ENCODE measurements around the gene STPG3.
"Not testable (repeated sequence)": the region's sequence is repeated elsewhere in the genome, so short reads cannot be mapped to it uniquely, and the experiment has no call there.

STPG3 gene

DNA sequence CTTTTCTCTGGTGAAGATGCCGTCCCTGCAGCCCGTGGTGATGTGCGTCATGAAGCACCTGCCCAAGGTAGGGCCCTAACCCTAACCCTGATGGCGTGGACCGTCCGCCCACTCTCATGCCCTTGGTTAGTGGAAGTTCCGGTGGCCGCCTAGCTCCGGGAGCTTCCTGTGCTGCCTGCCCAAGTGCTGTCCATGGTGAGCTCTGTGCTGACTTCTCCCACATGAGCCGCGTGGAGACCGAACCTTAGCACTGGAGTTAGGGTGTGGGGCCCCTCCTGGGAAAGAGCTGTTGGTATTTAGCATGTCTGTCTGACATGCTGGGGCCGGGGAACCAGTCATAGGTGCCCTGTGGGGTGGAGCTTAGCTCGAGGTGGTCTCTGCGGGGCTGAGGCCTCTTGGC, 5.3 kb downstream of the STPG3 start:
- Histone ChIP-seq H3K9ac (ENCODE audit: low read depth in 1 of 2, low read length in 2 of 2) (peak overlapping the region in 1 of 2 donors; percentile 81), H3K27me3 (ENCODE audit: control insufficient read depth in 2 of 2, insufficient read depth in 2 of 2, low read length in 2 of 2) (no peaks in the 10 kb centered on the region), H3K9me3 (ENCODE audit: control insufficient read depth in 2 of 2, low read length in 2 of 2) (no peaks in the 10 kb centered on the region), H3K27ac (ENCODE audit: low read depth in 2 of 2, low read length in 2 of 2) (no peak overlapping the region), H3K4me1 (ENCODE audit: control insufficient read depth in 2 of 2, insufficient read depth in 2 of 2, low read length in 2 of 2) (peaks cover 21 to 22% of the 10 kb centered on the region in 2 donors), H3K4me3 (ENCODE audit: low read length in 2 of 2) (peak overlapping the region; percentile 68 to 87), H3K36me3 (ENCODE audit: control insufficient read depth in 2 of 2, insufficient read depth in 2 of 2, low read length in 2 of 2) (peaks cover 12 to 17% of the 10 kb centered on the region in 2 donors)

DNA sequence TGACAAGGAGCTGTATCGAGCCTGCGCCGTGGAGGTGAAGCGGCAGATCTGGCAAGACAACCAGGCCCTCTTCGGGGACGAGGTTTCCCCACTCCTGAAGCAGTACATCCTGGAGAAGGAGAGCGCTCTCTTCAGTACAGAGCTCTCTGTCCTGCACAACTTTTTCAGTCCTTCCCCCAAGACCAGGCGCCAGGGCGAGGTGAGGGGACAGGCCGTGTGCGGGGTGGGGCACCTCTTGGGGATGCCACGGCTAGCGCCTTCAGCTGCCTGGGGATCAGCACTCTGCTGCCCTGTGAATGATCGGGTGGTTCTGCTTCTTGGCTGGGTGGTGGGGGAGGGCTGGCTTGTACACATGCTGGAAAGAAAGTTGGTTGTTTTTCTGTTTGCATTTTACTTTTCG, 5.8 kb downstream of the STPG3 start:
- Histone ChIP-seq H3K27ac (ENCODE audit: low read depth in 2 of 2, low read length in 2 of 2) (no peak overlapping the region), H3K4me1 (ENCODE audit: control insufficient read depth in 2 of 2, insufficient read depth in 2 of 2, low read length in 2 of 2) (peaks cover 21 to 22% of the 10 kb centered on the region in 2 donors), H3K9me3 (ENCODE audit: control insufficient read depth in 2 of 2, low read length in 2 of 2) (no peaks in the 10 kb centered on the region), H3K4me3 (ENCODE audit: low read length in 2 of 2) (peak overlapping the region in 1 of 2 donors; percentile 87), H3K27me3 (ENCODE audit: control insufficient read depth in 2 of 2, insufficient read depth in 2 of 2, low read length in 2 of 2) (no peaks in the 10 kb centered on the region), H3K36me3 (ENCODE audit: control insufficient read depth in 2 of 2, insufficient read depth in 2 of 2, low read length in 2 of 2) (peaks cover 12 to 17% of the 10 kb centered on the region in 2 donors), H3K9ac (ENCODE audit: low read depth in 1 of 2, low read length in 2 of 2) (no peak overlapping the region)

- H3K27me3 ChIP-seq (ENCODE audit: control insufficient read depth in 2 of 2, insufficient read depth in 2 of 2, low read length in 2 of 2); H3K9me3 ChIP-seq (ENCODE audit: control insufficient read depth in 2 of 2, low read length in 2 of 2); H3K4me3 ChIP-seq (ENCODE audit: low read length in 2 of 2); H3K9ac ChIP-seq (ENCODE audit: low read depth in 1 of 2, low read length in 2 of 2); H3K4me1 ChIP-seq (ENCODE audit: control insufficient read depth in 2 of 2, insufficient read depth in 2 of 2, low read length in 2 of 2); H3K27ac ChIP-seq (ENCODE audit: low read depth in 2 of 2, low read length in 2 of 2): not testable (repeated sequence)
- peaks cover 26 to 36% of the 10 kb centered on the region in 2 donors for H3K36me3 ChIP-seq (ENCODE audit: control insufficient read depth in 2 of 2, insufficient read depth in 2 of 2, low read length in 2 of 2)
Measured at GRCh38 chr9:137262173-137262908, 11.3 kb downstream of the STPG3 start.

- Histone ChIP-seq H3K4me1 (ENCODE audit: control insufficient read depth in 2 of 2, insufficient read depth in 2 of 2, low read length in 2 of 2) (peaks cover 0 to 2% of the 10 kb centered on the region in 2 donors), H3K9me3 (ENCODE audit: control insufficient read depth in 2 of 2, low read length in 2 of 2) (no peaks in the 10 kb centered on the region), H3K36me3 (ENCODE audit: control insufficient read depth in 2 of 2, insufficient read depth in 2 of 2, low read length in 2 of 2) (peaks cover 26 to 38% of the 10 kb centered on the region in 2 donors), H3K9ac (ENCODE audit: low read depth in 1 of 2, low read length in 2 of 2) (no peak overlapping the region), H3K27ac (ENCODE audit: low read depth in 2 of 2, low read length in 2 of 2) (no peak overlapping the region), H3K4me3 (ENCODE audit: low read length in 2 of 2) (no peak overlapping the region), H3K27me3 (ENCODE audit: control insufficient read depth in 2 of 2, insufficient read depth in 2 of 2, low read length in 2 of 2) (no peaks in the 10 kb centered on the region)
Measured at GRCh38 chr9:137262909-137263285, 11.8 kb downstream of the STPG3 start.

GRCh38 chr9:137263506-137263905, 12.4 kb downstream of the STPG3 start:
- no peak overlapping the region for H3K9ac ChIP-seq (ENCODE audit: low read depth in 1 of 2, low read length in 2 of 2)
- peaks cover 2 to 6% of the 10 kb centered on the region in 2 donors for H3K4me1 ChIP-seq (ENCODE audit: control insufficient read depth in 2 of 2, insufficient read depth in 2 of 2, low read length in 2 of 2)
- H3K27ac ChIP-seq (ENCODE audit: low read depth in 2 of 2, low read length in 2 of 2): no peak overlapping the region
- H3K4me3 ChIP-seq (ENCODE audit: low read length in 2 of 2): no peak overlapping the region
- no peaks in the 10 kb centered on the region for H3K27me3 ChIP-seq (ENCODE audit: control insufficient read depth in 2 of 2, insufficient read depth in 2 of 2, low read length in 2 of 2)
- H3K9me3 ChIP-seq (ENCODE audit: control insufficient read depth in 2 of 2, low read length in 2 of 2): no peaks in the 10 kb centered on the region
- peaks cover 26 to 41% of the 10 kb centered on the region in 2 donors for H3K36me3 ChIP-seq (ENCODE audit: control insufficient read depth in 2 of 2, insufficient read depth in 2 of 2, low read length in 2 of 2)

- Histone ChIP-seq H3K4me3 (ENCODE audit: low read length in 2 of 2) (no peak overlapping the region), H3K27ac (ENCODE audit: low read depth in 2 of 2, low read length in 2 of 2) (no peak overlapping the region), H3K9ac (ENCODE audit: low read depth in 1 of 2, low read length in 2 of 2) (no peak overlapping the region), H3K9me3 (ENCODE audit: control insufficient read depth in 2 of 2, low read length in 2 of 2) (no peaks in the 10 kb centered on the region), H3K36me3 (ENCODE audit: control insufficient read depth in 2 of 2, insufficient read depth in 2 of 2, low read length in 2 of 2) (peaks cover 21 to 41% of the 10 kb centered on the region in 2 donors), H3K27me3 (ENCODE audit: control insufficient read depth in 2 of 2, insufficient read depth in 2 of 2, low read length in 2 of 2) (no peaks in the 10 kb centered on the region), H3K4me1 (ENCODE audit: control insufficient read depth in 2 of 2, insufficient read depth in 2 of 2, low read length in 2 of 2) (peaks cover 7 to 12% of the 10 kb centered on the region in 2 donors)
Measured at GRCh38 chr9:137264067-137264466, 13.0 kb downstream of the STPG3 start.

- Histone ChIP-seq H3K27ac (ENCODE audit: low read depth in 2 of 2, low read length in 2 of 2) (no peak overlapping the region), H3K4me3 (ENCODE audit: low read length in 2 of 2) (no peak overlapping the region), H3K27me3 (ENCODE audit: control insufficient read depth in 2 of 2, insufficient read depth in 2 of 2, low read length in 2 of 2) (no peaks in the 10 kb centered on the region), H3K4me1 (ENCODE audit: control insufficient read depth in 2 of 2, insufficient read depth in 2 of 2, low read length in 2 of 2) (peaks cover 15 to 21% of the 10 kb centered on the region in 2 donors), H3K9me3 (ENCODE audit: control insufficient read depth in 2 of 2, low read length in 2 of 2) (no peaks in the 10 kb centered on the region), H3K9ac (ENCODE audit: low read depth in 1 of 2, low read length in 2 of 2) (no peak overlapping the region), H3K36me3 (ENCODE audit: control insufficient read depth in 2 of 2, insufficient read depth in 2 of 2, low read length in 2 of 2) (peaks cover 17 to 38% of the 10 kb centered on the region in 2 donors)
Measured at GRCh38 chr9:137265496-137266161, 14.5 kb downstream of the STPG3 start.

DNA sequence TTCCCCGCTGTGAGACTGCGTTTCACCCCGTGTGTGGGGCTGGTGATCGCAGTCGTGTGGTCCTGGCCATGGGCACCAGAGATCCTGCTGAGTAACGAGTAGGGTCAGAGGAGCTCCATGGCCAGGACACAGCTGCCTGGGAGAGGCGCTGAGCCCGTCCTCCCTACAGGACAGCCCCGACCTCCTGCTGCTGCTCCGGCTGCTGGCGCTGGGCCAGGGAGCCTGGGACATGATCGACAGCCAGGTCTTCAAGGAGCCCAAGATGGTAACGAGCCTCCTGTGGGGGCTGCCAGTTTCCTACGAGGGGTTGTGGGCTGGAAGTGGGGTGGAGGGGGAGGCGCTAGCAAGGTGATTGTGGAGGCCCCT, 15.1 kb downstream of the STPG3 start:
- H3K4me1 ChIP-seq (ENCODE audit: control insufficient read depth in 2 of 2, insufficient read depth in 2 of 2, low read length in 2 of 2): peaks cover 15 to 21% of the 10 kb centered on the region in 2 donors
- peaks cover 17 to 38% of the 10 kb centered on the region in 2 donors for H3K36me3 ChIP-seq (ENCODE audit: control insufficient read depth in 2 of 2, insufficient read depth in 2 of 2, low read length in 2 of 2)

DNA sequence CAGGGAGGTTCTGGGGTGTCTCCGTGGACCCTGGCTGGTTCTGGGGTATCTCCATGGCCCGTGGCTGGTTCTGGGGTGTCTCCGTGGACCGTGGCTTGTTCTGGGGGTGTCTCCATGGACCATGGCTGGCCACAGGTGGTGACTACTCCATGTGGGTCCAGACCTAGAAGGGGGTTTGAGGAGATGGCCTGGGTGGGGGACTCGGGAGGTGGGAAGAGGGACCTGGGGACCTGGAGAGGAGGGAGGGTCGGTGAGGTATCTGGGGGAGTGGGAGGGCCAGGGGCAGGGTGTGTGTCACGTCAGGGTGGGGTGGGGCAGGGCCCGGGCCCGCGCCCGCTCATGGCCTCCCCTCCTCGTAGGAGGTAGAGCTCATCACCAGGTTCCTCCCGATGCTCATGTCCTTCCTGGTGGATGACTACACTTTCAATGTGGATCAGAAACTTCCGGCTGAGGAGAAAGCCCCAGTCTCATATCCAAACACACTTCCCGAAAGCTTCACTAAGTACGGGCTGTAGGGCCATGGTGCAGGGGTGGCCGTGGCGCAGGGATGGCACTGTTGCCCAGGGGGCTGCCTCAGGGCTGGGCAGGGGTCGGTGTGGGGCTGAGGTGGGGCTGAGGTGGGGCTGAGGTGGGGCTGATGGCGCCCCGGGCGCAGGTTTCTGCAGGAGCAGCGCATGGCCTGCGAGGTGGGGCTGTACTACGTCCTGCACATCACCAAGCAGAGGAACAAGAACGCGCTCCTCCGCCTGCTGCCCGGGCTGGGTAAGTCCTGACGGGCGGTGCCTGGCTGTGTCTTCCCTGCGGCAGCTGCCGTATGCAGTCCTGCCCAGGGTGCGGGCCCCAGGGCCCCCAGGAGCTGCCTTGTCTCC, 15.7 kb downstream of the STPG3 start:
- H3K27me3 ChIP-seq (ENCODE audit: control insufficient read depth in 2 of 2, insufficient read depth in 2 of 2, low read length in 2 of 2): no peaks in the 10 kb centered on the region
- H3K4me3 ChIP-seq (ENCODE audit: low read length in 2 of 2): no peak overlapping the region
- no peak overlapping the region for H3K9ac ChIP-seq (ENCODE audit: low read depth in 1 of 2, low read length in 2 of 2)
- no peak overlapping the region for H3K27ac ChIP-seq (ENCODE audit: low read depth in 2 of 2, low read length in 2 of 2)
- H3K36me3 ChIP-seq (ENCODE audit: control insufficient read depth in 2 of 2, insufficient read depth in 2 of 2, low read length in 2 of 2): peaks cover 17 to 38% of the 10 kb centered on the region in 2 donors
- peaks cover 15 to 21% of the 10 kb centered on the region in 2 donors for H3K4me1 ChIP-seq (ENCODE audit: control insufficient read depth in 2 of 2, insufficient read depth in 2 of 2, low read length in 2 of 2)
- H3K9me3 ChIP-seq (ENCODE audit: control insufficient read depth in 2 of 2, low read length in 2 of 2): no peaks in the 10 kb centered on the region

More for the DNA sequence above, 15.1 kb downstream of the STPG3 start:
- H3K9ac ChIP-seq (ENCODE audit: low read depth in 1 of 2, low read length in 2 of 2): no peak overlapping the region
- H3K9me3 ChIP-seq (ENCODE audit: control insufficient read depth in 2 of 2, low read length in 2 of 2): no peaks in the 10 kb centered on the region
- no peak overlapping the region for H3K27ac ChIP-seq (ENCODE audit: low read depth in 2 of 2, low read length in 2 of 2)
- no peak overlapping the region for H3K4me3 ChIP-seq (ENCODE audit: low read length in 2 of 2)
- H3K27me3 ChIP-seq (ENCODE audit: control insufficient read depth in 2 of 2, insufficient read depth in 2 of 2, low read length in 2 of 2): no peaks in the 10 kb centered on the region

GRCh38 chr9:137267933-137268355, 16.9 kb downstream of the STPG3 start:
- H3K27me3 ChIP-seq (ENCODE audit: control insufficient read depth in 2 of 2, insufficient read depth in 2 of 2, low read length in 2 of 2): no peaks in the 10 kb centered on the region
- no peak overlapping the region for H3K9ac ChIP-seq (ENCODE audit: low read depth in 1 of 2, low read length in 2 of 2)
- no peak overlapping the region for H3K4me3 ChIP-seq (ENCODE audit: low read length in 2 of 2)
- peak overlapping the region in 1 of 2 donors; percentile 4 for H3K27ac ChIP-seq (ENCODE audit: low read depth in 2 of 2, low read length in 2 of 2)
- H3K36me3 ChIP-seq (ENCODE audit: control insufficient read depth in 2 of 2, insufficient read depth in 2 of 2, low read length in 2 of 2): peaks cover 20 to 38% of the 10 kb centered on the region in 2 donors
- no peaks in the 10 kb centered on the region for H3K9me3 ChIP-seq (ENCODE audit: control insufficient read depth in 2 of 2, low read length in 2 of 2)
- H3K4me1 ChIP-seq (ENCODE audit: control insufficient read depth in 2 of 2, insufficient read depth in 2 of 2, low read length in 2 of 2): peaks cover 15 to 21% of the 10 kb centered on the region in 2 donors

Measured in mucosa of rectum (tissue), 2 donors.